Vagina (tissue), 2 donors: ENCODE measurements around the gene SKAP1.

Experiments
- POLR2A ChIP-seq, 2 donors: fragments of 450-650 bp; IDR thresholded peaks; one replicate each; pipeline ENCODE4 v1.6.1; 2017; ENCODE audit warnings: antibody characterized with exemption in 2 of 2, mild to moderate bottlenecking in 2 of 2, moderate library complexity in 2 of 2
- POLR2AphosphoS5 ChIP-seq, 2 donors: sonication (generic); formaldehyde crosslinking; IDR thresholded peaks; one replicate each; pipeline ENCODE4 v1.9.0; 2017; ENCODE audit warnings: antibody characterized with exemption in 2 of 2, mild to moderate bottlenecking in 2 of 2, low read depth in 1 of 2; ENCODE audit not compliant: insufficient read depth in 1 of 2
- TF ChIP-seq, protein P1 (sequence below), 3 experiments: fragments of 450-650 bp in 2 of 3; fragments of 200-600 bp in 1 of 3; sonication (generic) in 1 of 3; IDR thresholded peaks; one replicate each; pipeline ENCODE4 v1.5.1; 2017 to 2019; ENCODE audit warnings: antibody characterized with exemption in 3 of 3, mild to moderate bottlenecking in 2 of 3, moderate library complexity in 2 of 3

DNA sequence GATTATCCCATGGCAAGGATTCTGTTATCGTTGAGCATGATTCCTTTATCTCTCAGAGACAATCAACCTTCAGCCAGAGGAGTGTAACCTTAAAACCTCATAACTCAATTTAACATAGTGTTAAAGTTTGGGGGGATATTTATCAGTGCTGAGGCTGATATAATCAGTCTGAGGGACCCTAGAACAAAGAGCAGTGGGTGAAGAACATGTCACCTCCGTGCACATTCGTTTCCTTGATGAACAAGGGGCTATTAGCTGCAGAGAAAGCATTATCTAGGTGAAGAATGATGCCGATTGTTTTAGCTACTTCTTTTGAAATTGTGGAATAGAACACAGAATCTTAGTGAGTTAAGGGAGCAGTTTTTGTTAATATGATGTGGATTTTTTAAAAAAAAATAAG lies 99.1 kb downstream of the SKAP1 start:
- TF ChIP-seq POLR2A (IDR thresholded peaks at IDR 0.05) (no peak), POLR2AphosphoS5 (IDR thresholded peaks at IDR 0.05; ENCODE audit: insufficient read depth in 1 of 2, low read depth in 1 of 2) (no peak)
- TF ChIP-seq, protein P1, sequence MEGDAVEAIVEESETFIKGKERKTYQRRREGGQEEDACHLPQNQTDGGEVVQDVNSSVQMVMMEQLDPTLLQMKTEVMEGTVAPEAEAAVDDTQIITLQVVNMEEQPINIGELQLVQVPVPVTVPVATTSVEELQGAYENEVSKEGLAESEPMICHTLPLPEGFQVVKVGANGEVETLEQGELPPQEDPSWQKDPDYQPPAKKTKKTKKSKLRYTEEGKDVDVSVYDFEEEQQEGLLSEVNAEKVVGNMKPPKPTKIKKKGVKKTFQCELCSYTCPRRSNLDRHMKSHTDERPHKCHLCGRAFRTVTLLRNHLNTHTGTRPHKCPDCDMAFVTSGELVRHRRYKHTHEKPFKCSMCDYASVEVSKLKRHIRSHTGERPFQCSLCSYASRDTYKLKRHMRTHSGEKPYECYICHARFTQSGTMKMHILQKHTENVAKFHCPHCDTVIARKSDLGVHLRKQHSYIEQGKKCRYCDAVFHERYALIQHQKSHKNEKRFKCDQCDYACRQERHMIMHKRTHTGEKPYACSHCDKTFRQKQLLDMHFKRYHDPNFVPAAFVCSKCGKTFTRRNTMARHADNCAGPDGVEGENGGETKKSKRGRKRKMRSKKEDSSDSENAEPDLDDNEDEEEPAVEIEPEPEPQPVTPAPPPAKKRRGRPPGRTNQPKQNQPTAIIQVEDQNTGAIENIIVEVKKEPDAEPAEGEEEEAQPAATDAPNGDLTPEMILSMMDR (IDR thresholded peaks at IDR 0.05) = no peak
